ENCODE results near the gene RGS6.

GRCh38 chr14:72052356-72052755 is 120.1 kb downstream of the RGS6 start:
- TF ChIP-seq POLR2A (IDR thresholded peaks at IDR 0.05; ENCODE audit: low read depth, low read length), result no peak
- TF ChIP-seq POLR2AphosphoS5 (IDR thresholded peaks at IDR 0.05; ENCODE audit: low read depth, low read length), result no peak
- no peak for TF ChIP-seq TAF1 (IDR thresholded peaks at IDR 0.05; ENCODE audit: borderline replicate concordance, low read depth, low read length)

Measured in GM12892 (cell line).